Astrocyte of the spinal cord (primary cell): Measurements from ENCODE around the gene ACR.

ENCODE experiments used
- DNase-seq: peaks from one replicate; pipeline ENCODE4 v3.0.0; 2011; ENCODE audit warnings: low read depth, low spot score
- H3K4me3 ChIP-seq: 2 replicates; pipeline ENCODE4 v1.5.1; 2011; ENCODE audit warnings: low read depth, mild to moderate bottlenecking, low read length, moderate library complexity
- in situ Hi-C: cut with HindIII; loops from 2 replicates; pipeline ENCODE4 v1.10.0; 2017; ENCODE audit warnings: low sequenced_read_pairs
- TF ChIP-seq, protein P1 (sequence below): IDR thresholded peaks from 2 replicates; pipeline ENCODE4 v1.5.1; 2012; ENCODE audit warnings: low read depth, mild to moderate bottlenecking, low read length, inconsistent platforms

Gene ACR

DNA sequence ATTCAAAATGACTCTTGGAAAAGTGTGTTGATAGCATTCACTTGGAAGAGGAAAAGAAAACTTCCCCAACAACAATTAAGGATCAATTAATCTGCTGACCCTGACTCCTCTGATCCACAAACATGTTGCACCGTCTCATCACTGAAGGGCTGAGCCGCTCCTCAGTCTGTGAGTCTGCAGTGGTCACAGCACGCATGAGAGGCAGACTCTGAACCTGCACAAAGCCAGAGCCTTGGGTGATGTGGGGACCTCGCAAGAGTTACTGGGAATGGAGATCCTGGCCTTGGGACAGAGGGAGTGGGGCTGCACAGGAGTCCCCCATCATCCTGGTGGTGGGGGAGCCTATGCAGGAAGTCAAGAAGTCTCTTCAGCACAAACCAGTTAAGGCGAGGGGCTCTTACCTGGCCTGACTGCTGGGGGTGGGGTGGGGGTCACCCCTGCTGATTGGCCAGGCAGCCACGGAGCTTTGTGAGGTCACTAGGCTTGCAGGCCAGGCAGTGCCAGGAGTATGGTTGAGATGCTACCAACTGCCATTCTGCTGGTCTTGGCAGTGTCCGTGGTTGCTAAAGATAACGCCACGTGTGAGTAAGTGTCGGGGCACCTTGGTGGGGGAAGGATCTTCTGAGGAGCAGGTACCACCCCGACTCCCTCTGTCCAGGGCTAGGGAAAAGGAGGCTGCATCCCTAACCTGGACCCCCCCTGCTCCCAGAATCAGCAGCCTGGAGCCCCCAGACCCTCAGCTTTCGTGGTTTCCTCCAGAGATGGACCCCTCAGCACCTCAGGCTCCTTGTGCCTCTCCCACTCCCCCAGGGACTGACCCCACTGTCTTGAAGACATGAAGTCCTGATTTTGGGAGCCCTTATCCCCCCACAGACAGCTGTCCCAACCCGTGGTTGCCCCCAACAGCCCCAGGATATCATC is at the start of gene ACR:
ACR (plus strand) TSS at position 477 of the 921 bp plus-strand sequence; CDS start at position 509, 32 bp downstream.
- DNase-seq: no peak
- TF ChIP-seq, protein P1, sequence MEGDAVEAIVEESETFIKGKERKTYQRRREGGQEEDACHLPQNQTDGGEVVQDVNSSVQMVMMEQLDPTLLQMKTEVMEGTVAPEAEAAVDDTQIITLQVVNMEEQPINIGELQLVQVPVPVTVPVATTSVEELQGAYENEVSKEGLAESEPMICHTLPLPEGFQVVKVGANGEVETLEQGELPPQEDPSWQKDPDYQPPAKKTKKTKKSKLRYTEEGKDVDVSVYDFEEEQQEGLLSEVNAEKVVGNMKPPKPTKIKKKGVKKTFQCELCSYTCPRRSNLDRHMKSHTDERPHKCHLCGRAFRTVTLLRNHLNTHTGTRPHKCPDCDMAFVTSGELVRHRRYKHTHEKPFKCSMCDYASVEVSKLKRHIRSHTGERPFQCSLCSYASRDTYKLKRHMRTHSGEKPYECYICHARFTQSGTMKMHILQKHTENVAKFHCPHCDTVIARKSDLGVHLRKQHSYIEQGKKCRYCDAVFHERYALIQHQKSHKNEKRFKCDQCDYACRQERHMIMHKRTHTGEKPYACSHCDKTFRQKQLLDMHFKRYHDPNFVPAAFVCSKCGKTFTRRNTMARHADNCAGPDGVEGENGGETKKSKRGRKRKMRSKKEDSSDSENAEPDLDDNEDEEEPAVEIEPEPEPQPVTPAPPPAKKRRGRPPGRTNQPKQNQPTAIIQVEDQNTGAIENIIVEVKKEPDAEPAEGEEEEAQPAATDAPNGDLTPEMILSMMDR: no peak
- H3K4me3 ChIP-seq: no peak within 1 kb of the TSS
- in situ Hi-C loops: no loop called here

DNA sequence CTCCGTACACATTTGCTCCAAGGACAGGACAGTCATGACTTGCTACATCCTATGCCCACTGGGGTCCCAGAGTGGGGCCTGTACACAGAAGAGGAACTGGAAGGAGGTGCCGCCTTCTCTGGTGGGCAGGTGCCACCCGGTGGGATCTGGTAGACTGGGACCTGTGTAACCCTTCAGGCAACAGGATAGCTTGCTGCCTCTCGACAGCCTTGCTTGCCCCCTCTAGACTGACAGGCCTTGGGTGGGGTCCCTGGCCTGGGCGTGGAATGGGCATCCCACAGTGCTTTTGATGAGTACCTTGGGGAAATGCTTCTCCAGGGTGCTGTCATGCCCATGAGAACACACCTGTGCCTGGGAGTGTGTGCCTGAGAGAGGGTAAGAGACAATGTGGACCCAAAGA is 49.6 kb upstream of the ACR start:
- TF ChIP-seq, protein P1: no peak
- DNase-seq: no peak
- H3K4me3 ChIP-seq: no peak overlapping the region
- in situ Hi-C loops: no loop called here

GRCh38 chr22:50691521-50691920 is 46.5 kb upstream of the ACR start:
- in situ Hi-C loops: no loop called here
- TF ChIP-seq, protein P1: peak; percentile 57
- H3K4me3 ChIP-seq: no peak overlapping the region
- DNase-seq: peak; percentile 35

GRCh38 chr22:50693462-50693861 is 44.5 kb upstream of the ACR start:
- no peak overlapping the region for H3K4me3 ChIP-seq
- TF ChIP-seq, protein P1: no peak
- DNase-seq: no peak
- in situ Hi-C loops: no loop called here

DNA sequence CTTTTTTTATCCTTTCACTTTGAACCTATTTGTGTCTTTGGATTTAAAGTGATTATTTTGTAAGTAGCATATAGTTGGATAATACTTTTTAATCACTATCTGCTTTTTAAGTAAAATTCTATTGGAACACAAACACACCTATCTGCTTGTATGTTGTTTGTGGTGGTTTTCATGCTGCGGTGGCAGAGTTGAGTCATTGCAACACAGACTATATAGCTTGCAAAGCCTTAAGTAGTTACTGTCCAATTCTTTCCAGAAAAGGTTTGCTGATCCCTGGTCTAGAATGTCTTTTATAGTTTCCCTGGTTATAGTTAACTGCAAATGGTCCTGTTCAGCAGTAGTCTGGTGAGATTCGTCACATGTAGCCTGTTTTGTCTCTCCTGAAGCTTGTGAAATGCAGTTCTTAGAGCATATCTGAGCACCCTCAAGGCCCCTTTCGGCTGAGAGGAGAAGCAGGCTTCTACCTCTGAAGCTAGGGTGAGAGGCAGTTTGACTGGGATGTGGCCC is 43.9 kb upstream of the ACR start:
- in situ Hi-C loops: no loop called here
- TF ChIP-seq, protein P1: no peak
- no peak overlapping the region for H3K4me3 ChIP-seq
- peak; percentile 8 for DNase-seq

DNA sequence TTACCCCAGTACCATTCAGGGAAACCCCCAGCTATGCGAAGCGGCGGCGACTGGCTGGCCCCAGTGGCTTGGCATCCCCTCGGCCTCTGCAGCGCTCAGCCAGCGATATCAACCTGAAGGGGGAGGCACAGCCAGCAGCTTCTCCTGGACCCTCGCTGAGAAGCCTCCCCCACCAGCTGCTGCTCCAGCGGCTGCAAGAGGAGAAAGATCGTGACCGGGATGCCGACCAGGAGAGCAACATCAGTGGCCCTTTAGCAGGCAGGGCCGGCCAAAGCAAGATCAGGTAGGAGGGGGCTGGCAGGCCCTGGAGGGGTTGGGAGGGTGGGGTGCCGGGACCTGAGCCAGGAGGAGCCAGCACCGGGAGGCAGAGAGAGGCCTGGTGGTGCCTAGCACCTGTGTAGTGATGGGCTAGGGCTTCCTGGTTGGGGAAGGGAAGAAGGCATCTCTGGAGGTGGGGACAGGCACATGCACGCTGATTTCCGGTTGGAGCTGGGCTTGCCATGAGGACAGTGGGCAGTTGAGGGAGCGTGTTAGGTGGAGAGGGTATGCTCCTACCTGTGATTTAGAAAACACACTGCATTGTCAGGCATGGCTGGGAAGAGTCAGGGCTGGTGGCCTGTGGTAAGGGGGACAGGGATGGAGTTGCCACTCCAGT is 43.1 kb upstream of the ACR start:
- TF ChIP-seq, protein P1: no peak
- in situ Hi-C loops: no loop called here
- no peak for DNase-seq
- H3K4me3 ChIP-seq: no peak overlapping the region
